Testis (tissue), 2 donors: ENCODE measurements around the gene OLFML2A.

ENCODE experiments used
- CTCF ChIP-seq, 3 experiments: fragments of 450-650 bp in 2 of 3; fragments of 200-600 bp in 1 of 3; sonication (generic) in 1 of 3; IDR thresholded peaks; one replicate each; pipeline ENCODE4 v1.5.1; 2016 to 2019; ENCODE audit warnings: antibody characterized with exemption in 3 of 3, mild to moderate bottlenecking in 2 of 3, moderate library complexity in 1 of 3
- POLR2A ChIP-seq: fragments of 450-650 bp; IDR thresholded peaks from one replicate; pipeline ENCODE4 v1.6.1; 2017; ENCODE audit warnings: antibody characterized with exemption, mild to moderate bottlenecking, moderate library complexity

GRCh38 chr9:124754289-124754688 lies 22.6 kb upstream of the OLFML2A start:
- TF ChIP-seq CTCF (IDR thresholded peaks at IDR 0.05): peak in 2 of 3 experiments; percentile 20 to 23
- TF ChIP-seq POLR2A: no peak
